Fibroblast of lung (primary cell): Measurements from ENCODE around the gene DPYD. TPM values are rescaled to one million over a fixed set of nuclear protein-coding genes. Genes with fewer than 3 reads are reported as not detected.

Source experiments
- DNase-seq, 2 donors: peaks; one replicate each; pipeline versions ENCODE4 v3.0.0 to v3.0.0-alpha.2; 2010; ENCODE audit warnings: low read depth in 2 of 2
- H2AFZ ChIP-seq: 2 replicates; pipeline ENCODE4 v1.5.1; 2012; ENCODE audit warnings: low read length, control low read depth, inconsistent platforms
- H3K27ac ChIP-seq: 2 replicates; pipeline ENCODE4 v1.5.1; 2011; ENCODE audit warnings: low read length, control low read depth; ENCODE audit not compliant: insufficient read depth
- H3K27me3 ChIP-seq: 2 replicates; pipeline ENCODE4 v1.5.1; 2011; ENCODE audit warnings: mild to moderate bottlenecking, low read length; ENCODE audit not compliant: control insufficient read depth, insufficient read depth
- H3K36me3 ChIP-seq: 2 replicates; pipeline ENCODE4 v1.5.1; 2011; ENCODE audit warnings: low read length; ENCODE audit not compliant: control insufficient read depth, insufficient read depth
- H3K4me1 ChIP-seq: 2 replicates; pipeline ENCODE4 v1.5.1; 2011; ENCODE audit warnings: low read length; ENCODE audit not compliant: control insufficient read depth, insufficient read depth; ENCODE audit errors: extremely low read depth
- H3K4me2 ChIP-seq: 2 replicates; pipeline ENCODE4 v1.5.1; 2011; ENCODE audit warnings: low read length, control low read depth; ENCODE audit not compliant: insufficient read depth; ENCODE audit errors: extremely low read depth
- H3K4me3 ChIP-seq, 4 experiments: fragments of 200-600 bp in 1 of 4; sonication (generic) in 1 of 4; replicated peaks in 1 of 4; 2 replicates each; pipeline ENCODE4 v1.5.1; 2011 to 2016; ENCODE audit warnings: low read length in 4 of 4, low read depth in 3 of 4, mild to moderate bottlenecking in 3 of 4, control low read depth in 2 of 4, inconsistent platforms in 1 of 4, mixed read lengths in 1 of 4; ENCODE audit not compliant: insufficient read depth in 1 of 4; ENCODE audit errors: control extremely low read depth in 1 of 4
- H3K79me2 ChIP-seq: 2 replicates; pipeline ENCODE4 v1.5.1; 2012; ENCODE audit warnings: mild to moderate bottlenecking, low read length, inconsistent platforms; ENCODE audit not compliant: control insufficient read depth, insufficient read depth
- H3K9ac ChIP-seq: 2 replicates; pipeline ENCODE4 v1.5.1; 2011; ENCODE audit warnings: mild to moderate bottlenecking, low read length, control low read depth; ENCODE audit not compliant: insufficient read depth
- H3K9me3 ChIP-seq: 2 replicates; pipeline ENCODE4 v1.5.1; 2012; ENCODE audit warnings: low read depth, low read length; ENCODE audit not compliant: control insufficient read depth, insufficient read depth
- H4K20me1 ChIP-seq: 2 replicates; pipeline ENCODE4 v1.5.1; 2011; ENCODE audit warnings: low read length; ENCODE audit not compliant: control insufficient read depth, insufficient read depth; ENCODE audit errors: extremely low read depth
- CTCF ChIP-seq, 2 donors: IDR thresholded peaks in 1 of 2; conservative IDR thresholded peaks in 1 of 2; 1 replicate in 1 of 2; 2 replicates in 1 of 2; pipeline ENCODE4 v1.5.1; 2011 to 2012; ENCODE audit warnings: low read length in 2 of 2, control low read depth in 1 of 2, inconsistent platforms in 1 of 2, low read depth in 1 of 2, mild to moderate bottlenecking in 1 of 2
- EZH2 ChIP-seq: IDR thresholded peaks from 2 replicates; pipeline ENCODE4 v1.5.1; 2012; ENCODE audit warnings: low read length, control low read depth, mild to moderate bottlenecking; ENCODE audit errors: missing control alignments
- polyA plus RNA-seq, 2 donors: library from polyadenylated mRNA; depleted of rRNA in 1 of 2; stranded (reverse) in 1 of 2; unstranded in 1 of 2; fragments of >200 nt; gene quantifications; 2 replicates each; pipeline ENCODE4 v1.2.1, GENCODE V29; 2011 to 2012; ENCODE audit warnings: missing spikeins in 1 of 2
- total RNA-seq: library from RNA; depleted of rRNA; stranded (reverse); fragments of >200 nt; gene quantifications from 2 replicates; pipeline ENCODE4 v1.2.1, GENCODE V29; 2014

The DPYD gene
- total and polyA plus RNA-seq, 2 donors (not counting 1 experiment from before 2014, with no cell fraction given): 32.0 to 63.1 TPM

- no peak for TF ChIP-seq CTCF (conservative IDR thresholded peaks at IDR 0.05 in 1 of 2, IDR thresholded peaks at IDR 0.05 in 1 of 2; ENCODE audit: low read depth in 1 of 2, low read length in 2 of 2)
- TF ChIP-seq EZH2: no peak
- no peaks in the 10 kb centered on the region for H3K9me3 ChIP-seq
- no peak overlapping the region for H3K4me3 ChIP-seq
- H3K9ac ChIP-seq: no peak overlapping the region
- H3K79me2 ChIP-seq: no peaks in the 10 kb centered on the region
- no peak overlapping the region for H3K27ac ChIP-seq
- DNase-seq: peak in 1 of 2 donors; percentile 37
- no peaks in the 10 kb centered on the region for H3K27me3 ChIP-seq
- H4K20me1 ChIP-seq: no peaks in the 10 kb centered on the region
- no peak overlapping the region for H3K4me2 ChIP-seq
- H3K4me1 ChIP-seq: no peaks in the 10 kb centered on the region
- no peak overlapping the region for H2AFZ ChIP-seq
- H3K36me3 ChIP-seq: no peaks in the 10 kb centered on the region
Measured at GRCh38 chr1:97034651-97035050, 886.2 kb downstream of the DPYD start.

- Histone ChIP-seq H3K4me3 (no peak overlapping the region), H2AFZ (no peak overlapping the region), H3K27ac (no peak overlapping the region), H4K20me1 (no peaks in the 10 kb centered on the region), H3K36me3 (no peaks in the 10 kb centered on the region), H3K4me2 (no peak overlapping the region), H3K27me3 (no peaks in the 10 kb centered on the region), H3K9me3 (no peaks in the 10 kb centered on the region), H3K79me2 (no peaks in the 10 kb centered on the region), H3K4me1 (no peaks in the 10 kb centered on the region), H3K9ac (no peak overlapping the region)
- DNase-seq: no peak
- TF ChIP-seq EZH2 (no peak), CTCF (conservative IDR thresholded peaks at IDR 0.05 in 1 of 2, IDR thresholded peaks at IDR 0.05 in 1 of 2; ENCODE audit: low read depth in 1 of 2, low read length in 2 of 2) (no peak)
Measured at GRCh38 chr1:97033949-97034348, 886.9 kb downstream of the DPYD start.
